Measurements from ENCODE around the gene HELQ. TPM values are rescaled to one million over a fixed set of nuclear protein-coding genes. Genes with fewer than 3 reads are reported as not detected.

HELQ gene
- total and polyA plus RNA-seq, 2 of the 13 experiments (the other 11 are each of a cell fraction or from before 2014, with no cell fraction given) = 6.6 to 10.8 TPM

DNA sequence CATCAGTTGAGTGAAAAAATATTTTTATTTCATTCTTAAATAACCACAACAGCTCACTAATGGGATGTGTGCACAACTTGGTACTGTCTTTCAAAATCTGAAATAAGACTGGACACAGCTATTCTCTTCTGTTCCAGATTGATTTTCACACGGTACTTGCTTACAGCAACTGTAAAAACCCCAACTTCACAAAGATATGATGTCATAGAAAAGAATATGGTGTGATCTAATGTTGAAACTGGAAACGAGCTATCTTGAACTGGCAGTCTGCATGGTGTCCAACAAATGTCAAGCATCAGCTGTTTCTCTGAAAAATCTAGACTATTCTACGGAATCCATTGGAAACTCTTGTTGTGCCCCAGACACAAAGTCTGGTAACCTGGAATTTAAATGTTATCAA is 14.7 kb downstream of the HELQ start (continued):
- TF ChIP-seq, protein P1, sequence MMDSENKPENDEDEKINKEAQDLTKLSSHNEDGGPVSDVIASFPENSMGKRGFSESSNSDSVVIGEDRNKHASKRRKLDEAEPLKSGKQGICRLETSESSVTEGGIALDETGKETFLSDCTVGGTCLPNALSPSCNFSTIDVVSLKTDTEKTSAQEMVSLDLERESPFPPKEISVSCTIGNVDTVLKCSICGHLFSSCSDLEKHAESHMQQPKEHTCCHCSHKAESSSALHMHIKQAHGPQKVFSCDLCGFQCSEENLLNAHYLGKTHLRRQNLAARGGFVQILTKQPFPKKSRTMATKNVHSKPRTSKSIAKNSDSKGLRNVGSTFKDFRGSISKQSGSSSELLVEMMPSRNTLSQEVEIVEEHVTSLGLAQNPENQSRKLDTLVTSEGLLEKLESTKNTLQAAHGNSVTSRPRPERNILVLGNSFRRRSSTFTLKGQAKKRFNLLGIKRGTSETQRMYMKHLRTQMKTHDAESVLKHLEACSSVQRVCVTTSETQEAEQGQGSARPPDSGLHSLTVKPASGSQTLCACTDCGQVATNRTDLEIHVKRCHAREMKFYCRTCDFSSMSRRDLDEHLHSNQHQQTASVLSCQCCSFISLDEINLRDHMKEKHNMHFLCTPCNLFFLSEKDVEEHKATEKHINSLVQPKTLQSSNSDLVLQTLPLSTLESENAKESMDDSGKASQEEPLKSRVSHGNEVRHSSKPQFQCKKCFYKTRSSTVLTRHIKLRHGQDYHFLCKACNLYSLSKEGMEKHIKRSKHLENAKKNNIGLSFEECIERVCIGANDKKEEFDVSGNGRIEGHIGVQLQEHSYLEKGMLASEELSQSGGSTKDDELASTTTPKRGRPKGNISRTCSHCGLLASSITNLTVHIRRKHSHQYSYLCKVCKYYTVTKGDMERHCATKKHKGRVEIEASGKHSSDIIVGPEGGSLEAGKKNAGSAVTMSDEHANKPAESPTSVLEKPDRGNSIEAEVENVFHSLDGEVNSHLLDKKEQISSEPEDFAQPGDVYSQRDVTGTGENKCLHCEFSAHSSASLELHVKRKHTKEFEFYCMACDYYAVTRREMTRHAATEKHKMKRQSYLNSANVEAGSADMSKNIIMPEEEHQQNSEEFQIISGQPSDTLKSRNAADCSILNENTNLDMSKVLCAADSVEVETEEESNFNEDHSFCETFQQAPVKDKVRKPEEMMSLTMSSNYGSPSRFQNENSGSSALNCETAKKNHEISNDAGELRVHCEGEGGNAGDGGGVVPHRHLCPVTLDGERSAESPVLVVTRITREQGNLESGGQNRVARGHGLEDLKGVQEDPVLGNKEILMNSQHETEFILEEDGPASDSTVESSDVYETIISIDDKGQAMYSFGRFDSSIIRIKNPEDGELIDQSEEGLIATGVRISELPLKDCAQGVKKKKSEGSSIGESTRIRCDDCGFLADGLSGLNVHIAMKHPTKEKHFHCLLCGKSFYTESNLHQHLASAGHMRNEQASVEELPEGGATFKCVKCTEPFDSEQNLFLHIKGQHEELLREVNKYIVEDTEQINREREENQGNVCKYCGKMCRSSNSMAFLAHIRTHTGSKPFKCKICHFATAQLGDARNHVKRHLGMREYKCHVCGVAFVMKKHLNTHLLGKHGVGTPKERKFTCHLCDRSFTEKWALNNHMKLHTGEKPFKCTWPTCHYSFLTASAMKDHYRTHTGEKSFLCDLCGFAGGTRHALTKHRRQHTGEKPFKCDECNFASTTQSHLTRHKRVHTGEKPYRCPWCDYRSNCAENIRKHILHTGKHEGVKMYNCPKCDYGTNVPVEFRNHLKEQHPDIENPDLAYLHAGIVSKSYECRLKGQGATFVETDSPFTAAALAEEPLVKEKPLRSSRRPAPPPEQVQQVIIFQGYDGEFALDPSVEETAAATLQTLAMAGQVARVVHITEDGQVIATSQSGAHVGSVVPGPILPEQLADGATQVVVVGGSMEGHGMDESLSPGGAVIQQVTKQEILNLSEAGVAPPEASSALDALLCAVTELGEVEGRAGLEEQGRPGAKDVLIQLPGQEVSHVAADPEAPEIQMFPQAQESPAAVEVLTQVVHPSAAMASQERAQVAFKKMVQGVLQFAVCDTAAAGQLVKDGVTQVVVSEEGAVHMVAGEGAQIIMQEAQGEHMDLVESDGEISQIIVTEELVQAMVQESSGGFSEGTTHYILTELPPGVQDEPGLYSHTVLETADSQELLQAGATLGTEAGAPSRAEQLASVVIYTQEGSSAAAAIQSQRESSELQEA (CRISPR knock-in tag; IDR thresholded peaks at IDR 0.05; ENCODE audit: not compliant biosample characterization) = no peak

GRCh38 chr4:83440148-83440814 is 15.3 kb downstream of the HELQ start:
- no peaks in the 10 kb centered on the region; a peak in 1 of 5 replicates for H3K27me3 ChIP-seq (ENCODE audit: control insufficient read depth in 1 of 2, insufficient read depth in 2 of 2, low read length in 2 of 2)
- no peaks in the 10 kb centered on the region for H3K4me1 ChIP-seq (ENCODE audit: insufficient read depth, low read length)
- in situ Hi-C loops (cut with HindIII; ENCODE audit: extremely low pct_ligation_motif_present, low pct_unique_long_range_greater_than_20kb) (no loop called here), intact Hi-C loops (cut with micrococcal nuclease; ENCODE audit: unreplicated experiment) (no loop called here)
- TF ChIP-seq NR1H2 (CRISPR knock-in tag; IDR thresholded peaks at IDR 0.05; ENCODE audit: borderline replicate concordance, low read depth) (no peak), ZNF230 (CRISPR knock-in tag; IDR thresholded peaks at IDR 0.05) (no peak), FOXA3 (CRISPR knock-in tag; IDR thresholded peaks at IDR 0.05) (no peak), ATRX (CRISPR knock-in tag; IDR thresholded peaks at IDR 0.05; ENCODE audit: borderline replicate concordance) (no peak), ZNF75D (CRISPR knock-in tag; IDR thresholded peaks at IDR 0.05; ENCODE audit: borderline replicate concordance) (no peak), TCF7L2 (IDR thresholded peaks at IDR 0.05; ENCODE audit: low read depth, low read length) (no peak), U2AF2 (IDR thresholded peaks at IDR 0.05; ENCODE audit: low read depth, low read length) (no peak), KDM5B (CRISPR knock-in tag; IDR thresholded peaks at IDR 0.05; ENCODE audit: borderline replicate concordance) (no peak), ZNF891 (CRISPR knock-in tag; IDR thresholded peaks at IDR 0.05) (no peak)
- TF ChIP-seq, protein P2, sequence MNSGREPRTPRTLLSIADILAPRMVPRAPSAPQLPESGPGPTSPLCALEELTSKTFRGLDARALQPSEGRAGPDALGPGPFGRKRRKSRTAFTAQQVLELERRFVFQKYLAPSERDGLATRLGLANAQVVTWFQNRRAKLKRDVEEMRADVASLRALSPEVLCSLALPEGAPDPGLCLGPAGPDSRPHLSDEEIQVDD (CRISPR knock-in tag; IDR thresholded peaks at IDR 0.05; ENCODE audit: borderline replicate concordance) = no peak
- H3K4me3 ChIP-seq (replicated peaks in 1 of 3; ENCODE audit: insufficient read depth in 1 of 3, low read depth in 2 of 3, low read length in 3 of 3) = no peak overlapping the region
- no peak overlapping the region for H3K4me2 ChIP-seq (ENCODE audit: low read depth, low read length)
- no peak for DNase-seq (ENCODE audit: low spot score)
- H3K9me3 ChIP-seq (ENCODE audit: low read length) = no peaks in the 10 kb centered on the region
- ChIA-PET CTCF (ENCODE audit: low intra/inter-chr PET ratio, low total read pairs) (no interaction called here), POLR2A (interaction anchor here (1.2 kb wide), 1 partner anchor 15 kb away, joined by 4 read pairs; the partner anchor contains the start of genes HELQ and MRPS18C)
- H3K36me3 ChIP-seq (replicated peaks in 1 of 2; ENCODE audit: control insufficient read depth in 1 of 2, insufficient read depth in 2 of 2, low read length in 2 of 2) = peaks cover 0 to 1% of the 10 kb centered on the region in 2 experiments; a peak in 2 of 5 replicates
- no peak for FAIRE-seq
- no peak overlapping the region for H3K9ac ChIP-seq (ENCODE audit: insufficient read depth, low read depth, low read length)
- H3K79me2 ChIP-seq (ENCODE audit: insufficient read depth, low read length) = no peaks in the 10 kb centered on the region
- 89% methylated on average over 1 of the region's 1 CpG for WGBS (ENCODE audit: low lambda C conversion rate)
- H3K27ac ChIP-seq (ENCODE audit: extremely low read length, insufficient read depth, low read length) = no peak overlapping the region
- BruUV-seq (replicated peaks) = no TSS peak
- no peak for ATAC-seq
- no peaks in the 10 kb centered on the region for H4K20me1 ChIP-seq (ENCODE audit: insufficient read depth, low read length)
- H2AFZ ChIP-seq (ENCODE audit: low read length) = no peak overlapping the region
